GM21529 (cell line): ENCODE results near the gene SCN2A.
A peak's percentile ranks its signal among the peaks of the same experiment; 100 is the strongest.

ENCODE experiments used
- ATAC-seq: cut with Tn5 transposase; IDR thresholded peaks from one replicate; pipeline ENCODE4 v1.9.1; 2021; ENCODE audit not compliant: unreplicated experiment

SCN2A gene

GRCh38 chr2:165410276-165410675 lies 171.1 kb downstream of the SCN2A start:
- ATAC-seq = no peak

DNA sequence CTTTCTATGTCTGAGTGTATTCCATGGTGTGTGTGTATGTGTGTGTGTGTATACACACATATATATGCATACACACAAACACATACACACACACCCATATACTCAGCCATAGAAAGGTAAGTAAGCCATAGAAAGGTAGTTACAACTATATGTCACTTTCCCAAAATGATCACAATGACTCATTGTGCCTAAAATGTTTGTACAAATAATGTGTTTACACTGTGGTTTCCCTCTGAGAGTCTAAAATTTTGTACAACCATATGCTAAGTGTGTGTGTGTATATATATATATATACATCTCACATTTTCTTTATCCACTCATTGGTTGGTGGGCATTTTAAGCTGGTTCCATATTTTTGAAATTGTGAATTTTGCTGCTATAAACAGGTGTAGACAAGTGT lies 175.0 kb downstream of the SCN2A start:
- ATAC-seq = no peak

DNA sequence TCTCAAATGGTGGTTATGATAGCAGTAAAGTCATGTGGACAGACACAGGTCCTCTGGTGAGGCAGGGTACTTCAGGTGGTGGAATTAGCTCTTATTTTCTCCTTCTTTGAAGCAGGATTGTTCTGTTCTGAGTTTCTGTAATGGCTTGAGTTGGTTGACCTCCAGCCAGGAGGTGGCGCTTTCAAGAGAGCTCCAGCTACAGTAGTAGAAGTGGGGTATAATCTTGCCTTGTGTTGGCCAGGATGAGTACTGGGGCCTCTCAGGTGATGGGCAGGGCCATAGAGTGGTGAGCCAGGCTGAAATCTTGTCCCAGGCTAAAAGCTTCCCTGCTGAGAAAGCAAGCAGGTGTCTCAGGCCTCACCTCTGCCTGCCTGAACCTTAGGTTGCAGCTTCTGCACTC lies 177.8 kb downstream of the SCN2A start:
- ATAC-seq = no peak

GRCh38 chr2:165420231-165420630 lies 181.0 kb downstream of the SCN2A start:
- ATAC-seq = no peak

DNA sequence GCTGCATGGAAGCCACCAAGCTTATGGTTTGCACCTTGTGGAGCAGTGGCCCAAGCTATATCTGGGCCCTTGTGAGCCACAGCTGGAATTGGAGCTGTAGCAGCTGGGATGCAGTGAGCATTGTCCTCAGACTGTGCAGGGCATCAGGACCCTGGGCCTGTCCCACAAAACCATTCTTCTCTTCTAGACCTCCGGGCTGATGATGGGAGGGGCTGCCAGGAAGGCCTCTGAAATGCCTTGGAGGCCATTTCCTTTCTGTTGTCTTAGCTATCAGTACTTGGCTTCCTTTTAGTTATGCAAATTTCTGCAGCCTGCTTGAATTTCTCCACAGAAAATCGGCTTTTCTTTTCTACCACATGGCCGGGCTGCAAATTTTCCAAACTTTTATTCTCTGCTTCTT lies 183.9 kb downstream of the SCN2A start:
- ATAC-seq = no peak

DNA sequence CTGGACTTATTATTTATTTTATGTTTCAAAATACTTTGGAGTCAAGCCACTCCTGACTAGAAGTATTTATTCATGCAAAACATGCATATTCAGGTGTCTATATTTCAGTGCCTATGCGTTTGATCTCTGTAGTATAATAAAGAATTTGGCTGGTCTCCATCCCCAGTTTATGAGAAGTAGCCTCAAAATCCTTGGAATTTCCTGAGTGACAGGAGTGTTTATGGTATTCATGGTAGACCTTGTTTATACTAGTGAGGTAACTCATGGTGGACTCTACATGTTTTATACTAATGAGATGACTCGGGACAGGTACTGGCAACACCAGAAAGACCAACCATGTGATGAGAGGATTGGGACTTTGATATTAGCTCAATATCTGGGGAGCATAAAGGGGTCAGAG lies 186.3 kb downstream of the SCN2A start:
- no peak for ATAC-seq

- ATAC-seq = no peak
Observed at GRCh38 chr2:165427686-165428085, 188.5 kb downstream of the SCN2A start.

DNA sequence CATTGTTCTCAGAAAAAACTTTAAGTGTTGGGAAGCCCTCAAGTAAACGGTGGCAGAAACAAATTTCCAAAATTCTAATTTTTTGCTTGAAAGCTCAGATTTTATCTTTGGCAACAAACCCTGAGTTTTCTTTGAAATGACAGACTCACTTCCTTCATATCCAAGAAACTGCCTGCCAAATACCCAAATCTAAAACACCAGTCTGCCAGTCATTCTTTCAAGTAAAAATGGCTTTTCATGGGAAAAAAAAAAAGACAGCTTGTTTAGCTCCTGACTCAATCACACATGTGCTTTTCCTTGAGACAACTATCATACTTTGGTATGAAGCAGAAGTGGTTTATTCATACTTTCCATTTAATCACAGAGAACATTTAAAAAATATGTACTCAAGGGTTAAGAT lies 189.7 kb downstream of the SCN2A start:
- ATAC-seq = no peak

- no peak for ATAC-seq
Observed at GRCh38 chr2:165431014-165431413, 191.8 kb downstream of the SCN2A start.

- ATAC-seq = no peak
Observed at GRCh38 chr2:165432234-165432966, 193.2 kb downstream of the SCN2A start.

GRCh38 chr2:165434865-165435496 lies 195.8 kb downstream of the SCN2A start:
- ATAC-seq = no peak

DNA sequence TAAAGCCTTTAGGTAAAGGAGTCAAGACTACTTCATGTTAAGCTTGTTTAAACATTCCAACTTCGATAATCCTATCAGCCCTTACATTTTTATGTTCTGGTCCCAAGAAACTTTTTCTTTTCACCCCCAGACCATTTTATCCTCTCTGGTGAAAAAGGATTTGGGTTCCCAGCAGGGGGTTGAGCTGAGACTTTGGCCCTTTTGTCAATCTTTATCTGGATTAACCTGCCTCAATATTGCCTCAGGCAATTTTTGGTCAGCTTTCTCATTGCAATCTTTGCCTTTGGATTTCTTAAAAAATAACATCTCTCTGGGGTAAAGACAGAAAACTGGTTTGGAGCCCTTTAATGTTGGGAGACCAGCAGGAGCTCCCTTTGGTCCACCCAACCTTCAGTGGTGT lies 196.4 kb downstream of the SCN2A start:
- no peak for ATAC-seq

- peak; percentile 46 for ATAC-seq
Observed at GRCh38 chr2:165436559-165436958, 197.3 kb downstream of the SCN2A start.

DNA sequence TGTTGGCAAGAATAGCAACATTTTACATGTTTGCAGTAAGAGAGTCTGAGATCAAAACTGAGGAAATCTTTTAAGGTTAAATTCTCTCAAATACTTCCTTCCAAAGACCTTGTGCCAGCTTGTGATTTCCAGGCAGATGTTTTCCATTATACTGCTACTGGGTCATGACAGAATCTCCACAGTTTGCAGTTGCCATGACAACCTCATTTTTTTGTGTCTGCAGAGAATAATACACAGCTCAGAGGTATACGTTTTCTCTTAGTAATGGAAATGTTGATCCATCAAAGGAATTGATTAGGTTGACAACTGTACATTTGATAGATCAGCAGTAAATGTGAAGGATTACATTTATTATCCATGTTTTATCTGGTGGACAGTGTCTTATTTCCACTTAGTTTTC lies 201.2 kb downstream of the SCN2A start:
- ATAC-seq = no peak
